Head of caudate nucleus (tissue), 42 donors: ENCODE results near the gene CERCAM.

Experiments
- DNase-seq, 42 donors: peaks; one replicate each; pipeline versions ENCODE4 v3.0.0 to v3.0.0-alpha.2; 2020 to 2021; ENCODE audit warnings: mixed read lengths in 7 of 42
- intact Hi-C: fragments of 100-400 bp; cut with DNase I; formaldehyde crosslinking; loops from one replicate; pipeline ENCODE4 v1.15.0; 2022

CERCAM gene, protein sequence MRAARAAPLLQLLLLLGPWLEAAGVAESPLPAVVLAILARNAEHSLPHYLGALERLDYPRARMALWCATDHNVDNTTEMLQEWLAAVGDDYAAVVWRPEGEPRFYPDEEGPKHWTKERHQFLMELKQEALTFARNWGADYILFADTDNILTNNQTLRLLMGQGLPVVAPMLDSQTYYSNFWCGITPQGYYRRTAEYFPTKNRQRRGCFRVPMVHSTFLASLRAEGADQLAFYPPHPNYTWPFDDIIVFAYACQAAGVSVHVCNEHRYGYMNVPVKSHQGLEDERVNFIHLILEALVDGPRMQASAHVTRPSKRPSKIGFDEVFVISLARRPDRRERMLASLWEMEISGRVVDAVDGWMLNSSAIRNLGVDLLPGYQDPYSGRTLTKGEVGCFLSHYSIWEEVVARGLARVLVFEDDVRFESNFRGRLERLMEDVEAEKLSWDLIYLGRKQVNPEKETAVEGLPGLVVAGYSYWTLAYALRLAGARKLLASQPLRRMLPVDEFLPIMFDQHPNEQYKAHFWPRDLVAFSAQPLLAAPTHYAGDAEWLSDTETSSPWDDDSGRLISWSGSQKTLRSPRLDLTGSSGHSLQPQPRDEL

GRCh38 chr9:128420651-128421481 lies at the start of gene CERCAM:
TSS of gene CERCAM (plus strand) at chr9:128420857. CDS start at chr9:128420878, 21 bp downstream.
- intact Hi-C loops: loop anchor here (10.0 kb wide), 1 partner anchor 146 kb away; the partner anchor contains the start of genes GOLGA2 and SWI5
- DNase-seq: peak in 35 of 42 donors; percentile 37 to 86 (median 62)

DNA sequence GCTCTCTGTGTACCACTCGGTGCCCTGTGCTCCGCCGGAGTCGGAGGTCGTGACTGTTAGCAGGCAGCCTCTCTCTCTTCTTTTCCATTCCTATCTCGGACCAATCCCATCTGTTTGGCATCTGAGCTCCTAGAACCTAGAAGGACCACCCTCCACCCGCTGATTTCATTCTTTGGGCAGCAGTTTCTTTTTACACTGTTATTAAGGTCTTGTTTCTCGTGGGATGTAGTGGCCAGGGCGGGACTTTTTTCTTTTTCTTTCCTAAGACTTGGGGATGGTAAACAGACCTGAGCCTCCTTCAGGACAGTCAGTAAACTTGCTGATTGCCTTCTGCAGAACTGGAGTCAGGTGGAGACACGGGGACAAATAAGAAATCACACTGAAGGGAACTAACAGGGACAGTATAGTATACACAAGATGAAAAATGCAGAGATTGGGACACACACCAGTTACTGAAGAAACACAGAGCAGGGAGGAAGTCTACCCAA lies 49.0 kb upstream of the CERCAM start:
- no peak for DNase-seq
- intact Hi-C loops: no loop called here

GRCh38 chr9:128372188-128372641 lies 48.4 kb upstream of the CERCAM start:
- peak in 36 of 42 donors; percentile 27 to 92 (median 72) for DNase-seq
- intact Hi-C loops: no loop called here

GRCh38 chr9:128372784-128373183 lies 47.9 kb upstream of the CERCAM start:
- intact Hi-C loops: no loop called here
- DNase-seq: no peak

DNA sequence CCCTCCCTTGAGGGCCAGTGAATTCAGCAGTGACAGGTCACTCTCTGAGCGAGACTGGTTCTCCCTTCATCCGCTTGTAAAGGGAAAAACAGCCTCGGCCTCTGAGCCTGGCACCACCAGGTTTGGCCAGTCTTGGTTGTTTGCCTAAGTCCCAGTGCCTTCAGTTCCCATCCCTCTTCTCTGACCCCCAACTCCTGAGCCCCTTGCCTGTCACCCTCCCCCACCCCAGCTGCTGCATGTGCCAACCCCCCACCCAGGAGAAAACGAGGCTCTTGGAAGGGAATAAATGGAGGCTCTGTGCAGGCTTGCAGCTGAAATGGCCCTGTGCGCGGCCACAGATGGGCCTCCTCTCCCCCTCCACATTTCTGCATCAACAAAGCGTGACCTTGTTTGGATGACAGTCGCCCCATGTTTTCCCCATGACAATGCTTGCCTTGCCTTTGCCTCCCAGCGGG lies 46.4 kb upstream of the CERCAM start:
- peak; percentile 69 to 95 (median 88) for DNase-seq
- intact Hi-C loops: loop anchor here (2.0 kb wide), 1 partner anchor 35 kb away; no protein-coding TSS in a partner anchor

GRCh38 chr9:128375865-128376264 lies 44.8 kb upstream of the CERCAM start:
- DNase-seq: no peak
- intact Hi-C loops: loop anchor here (2.0 kb wide), 1 partner anchor 33 kb away; no protein-coding TSS in a partner anchor

DNA sequence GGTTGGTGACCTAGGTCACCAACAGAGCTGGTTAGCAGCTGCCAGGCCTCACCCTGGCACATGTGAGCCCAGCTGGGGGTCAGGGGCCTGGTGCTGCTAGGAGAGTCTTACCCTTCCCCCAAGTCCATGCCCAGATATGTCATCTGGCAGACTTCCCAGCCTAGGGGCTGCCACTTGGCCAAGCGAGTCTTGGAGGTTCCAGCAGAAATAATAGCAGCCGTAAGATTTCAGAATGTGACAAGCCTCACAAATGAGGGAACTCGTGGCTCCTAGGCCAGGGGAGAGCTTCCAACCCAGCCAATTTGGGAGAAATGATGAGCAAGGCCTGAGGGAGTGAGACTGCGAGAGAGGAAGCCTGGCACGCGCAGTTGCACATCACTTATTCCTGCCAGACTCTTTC lies 38.4 kb upstream of the CERCAM start:
- intact Hi-C loops: no loop called here

DNA sequence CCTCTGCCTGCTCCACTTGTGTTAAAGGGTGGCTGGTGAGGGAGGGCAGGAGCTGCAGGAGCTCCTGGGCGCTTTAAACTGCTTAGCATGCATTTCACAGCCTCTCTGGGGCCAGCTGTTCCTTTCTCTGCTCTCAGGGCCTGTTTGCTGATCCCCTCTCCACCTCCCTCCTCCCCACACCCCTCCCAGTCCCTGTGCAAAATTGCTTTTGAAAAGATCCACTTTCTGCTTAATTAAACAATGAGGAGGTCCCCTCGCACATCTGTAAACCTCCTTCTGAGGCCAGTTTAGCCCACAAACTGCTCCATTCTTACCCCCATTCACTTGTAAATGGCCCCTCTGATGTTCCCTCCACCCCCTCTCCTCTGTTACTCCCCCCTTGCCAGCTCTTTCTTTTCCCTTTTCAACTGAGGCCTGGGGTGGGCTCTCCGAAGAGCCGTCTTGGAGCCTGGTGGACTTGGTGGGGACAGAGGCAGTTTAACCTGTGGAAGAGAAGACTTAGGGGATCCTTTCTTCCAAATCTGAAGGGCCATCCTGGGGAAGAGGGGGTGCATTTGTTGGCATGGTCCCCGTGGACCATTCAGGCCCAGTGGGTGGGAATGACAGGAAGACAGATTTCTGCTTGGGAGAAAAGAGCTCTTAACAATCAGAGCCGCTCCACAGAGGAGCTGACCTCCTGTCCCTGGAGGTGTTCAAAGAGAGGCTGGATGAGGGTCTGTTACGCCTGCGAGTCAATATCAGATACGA lies 37.5 kb upstream of the CERCAM start:
- peak in 41 of 42 donors; percentile 36 to 90 (median 78) for DNase-seq
- intact Hi-C loops: no loop called here

More for the DNA sequence above, 38.4 kb upstream of the CERCAM start:
- DNase-seq: peak in 18 of 42 donors; percentile 38 to 75 (median 59)

GRCh38 chr9:128383791-128384190 lies 36.9 kb upstream of the CERCAM start:
- intact Hi-C loops: no loop called here

DNA sequence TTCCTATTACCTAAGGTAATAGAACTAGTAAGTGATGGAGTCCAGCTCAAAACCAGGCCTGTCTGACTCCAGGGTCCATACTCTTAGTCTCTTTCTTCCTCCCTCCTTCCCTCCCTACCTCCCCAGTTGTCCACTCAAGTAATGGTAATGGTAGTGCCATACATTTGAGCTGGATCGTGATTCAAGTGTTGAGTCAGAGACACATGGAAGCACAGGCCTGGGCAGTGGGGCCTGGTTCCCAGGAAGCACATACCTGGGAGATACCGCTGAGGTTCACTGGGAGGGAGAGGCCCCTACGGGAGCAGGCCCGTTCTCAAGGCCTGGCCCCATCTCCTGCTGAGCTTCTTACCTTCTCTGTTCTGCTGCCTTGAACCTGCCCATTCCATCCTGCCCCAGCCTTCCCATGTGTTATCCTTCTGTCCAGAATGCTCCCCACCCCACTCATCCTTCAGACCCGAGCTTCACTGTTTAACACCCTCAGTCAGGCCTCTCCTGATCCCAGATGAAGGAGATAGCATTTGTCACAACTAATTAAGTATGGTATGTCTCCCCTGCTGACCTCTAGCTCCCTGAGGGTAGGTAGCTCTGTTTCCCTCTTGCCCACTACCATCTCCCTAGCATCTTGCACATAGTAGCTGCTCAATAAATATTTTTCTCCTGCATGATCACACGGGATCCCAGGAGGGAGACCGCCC lies 35.7 kb upstream of the CERCAM start:
- intact Hi-C loops: no loop called here
- DNase-seq: no peak

More at GRCh38 chr9:128383791-128384190, 36.9 kb upstream of the CERCAM start:
- peak in 41 of 42 donors; percentile 46 to 90 (median 75) for DNase-seq

- intact Hi-C loops: no loop called here
These were observed 34.9 kb upstream of the CERCAM start for GRCh38 chr9:128385496-128386460.

DNA sequence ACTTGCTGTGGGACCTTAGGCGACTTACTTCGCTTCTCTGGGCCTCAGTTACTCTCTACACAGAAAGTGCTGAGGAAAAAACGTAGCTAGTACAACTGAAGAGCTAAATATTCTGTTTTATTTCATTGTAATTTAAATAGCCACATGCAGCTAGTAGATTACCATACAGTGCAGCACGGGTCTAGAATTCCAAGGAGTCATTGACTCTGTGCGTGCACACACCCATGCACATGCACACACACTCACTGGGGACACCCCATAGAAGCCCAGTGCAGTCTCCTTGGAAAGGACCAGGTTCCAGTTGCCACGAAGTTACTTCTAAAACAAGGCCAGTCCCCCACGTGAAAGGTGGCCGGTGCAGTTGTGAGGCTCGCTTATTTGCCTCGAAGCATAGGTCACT lies 32.5 kb upstream of the CERCAM start:
- intact Hi-C loops: no loop called here
- DNase-seq: no peak

More at GRCh38 chr9:128385496-128386460, 34.9 kb upstream of the CERCAM start:
- peak in 1 of 42 donors; percentile 26 for DNase-seq

DNA sequence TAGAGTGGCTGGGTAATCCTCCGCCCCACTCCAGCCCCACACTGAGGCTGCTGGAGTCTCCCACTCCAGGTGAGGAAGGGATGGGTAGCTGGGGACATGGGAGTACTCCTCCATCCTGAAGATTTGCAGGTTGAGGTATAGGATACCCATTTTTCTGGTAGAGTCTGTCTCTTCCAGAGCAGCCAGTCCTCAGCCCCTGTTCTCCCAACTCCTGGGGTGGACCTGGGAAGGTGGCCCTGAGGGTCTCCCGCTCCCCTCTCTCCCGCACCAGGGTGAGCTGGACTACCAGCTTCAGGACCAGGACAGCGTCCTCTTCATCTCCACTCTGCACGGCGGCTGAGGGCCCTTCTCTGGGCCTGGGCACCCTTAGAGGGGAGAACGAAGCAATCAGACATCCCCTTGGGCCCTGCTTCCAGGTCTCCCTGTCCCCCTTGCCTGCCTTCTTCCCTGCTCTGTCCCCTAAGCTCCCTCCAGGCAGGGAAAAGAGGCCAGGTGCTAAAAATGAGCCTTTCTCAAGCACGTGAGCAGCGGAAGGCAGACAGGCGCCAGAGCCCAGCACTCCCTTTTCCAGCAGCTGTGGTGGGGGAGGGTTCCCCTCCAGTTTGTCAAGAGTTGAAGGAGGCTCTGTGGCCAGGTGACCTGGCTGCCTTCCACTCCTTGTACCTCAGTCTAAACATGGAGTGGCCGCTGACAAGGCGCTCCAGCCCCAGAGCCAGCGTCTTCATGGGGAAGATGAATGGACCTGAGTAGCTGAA lies 31.1 kb upstream of the CERCAM start:
- intact Hi-C loops: no loop called here
- DNase-seq: peak in 15 of 42 donors; percentile 30 to 70 (median 50)

GRCh38 chr9:128390150-128390812 lies 30.4 kb upstream of the CERCAM start:
- intact Hi-C loops: no loop called here
- peak in 8 of 42 donors; percentile 25 to 62 (median 43) for DNase-seq
